NCI-H345 treated with DMSO at 0.1 percent for 48 hours (cell line): ENCODE measurements around the gene PIP5K1A.
A peak's percentile ranks its signal among the peaks of the same experiment; 100 is the strongest.
"Not testable (repeated sequence)": the region's sequence is repeated elsewhere in the genome, so short reads cannot be mapped to it uniquely, and the experiment has no call there.

Experiments used
- DNase-seq: peaks from one replicate; lab custom pipeline; 2025; ENCODE audit not compliant: unreplicated experiment; lab: John Stamatoyannopoulos, UW

PIP5K1A gene

GRCh38 chr1:151198254-151199127, at the start of gene PIP5K1A:
TSS of gene PIP5K1A (plus strand) at chr1:151198552. CDS start at chr1:151198997, 445 bp downstream.
- peak; percentile 100 for DNase-seq

- DNase-seq, result no peak
Observed at GRCh38 chr1:151156515-151156819, 41.9 kb upstream of the PIP5K1A start, which contains the start of gene TNFAIP8L2. TSS of gene TNFAIP8L2 (plus strand) at chr1:151156649. CDS start at chr1:151158698, 2,049 bp downstream.

- DNase-seq, result no peak
Observed at GRCh38 chr1:151157067-151157531, 41.3 kb upstream of the PIP5K1A start.

- DNase-seq, result no peak
Observed at GRCh38 chr1:151158326-151158725, 40.0 kb upstream of the PIP5K1A start.

GRCh38 chr1:151158751-151159251, 39.6 kb upstream of the PIP5K1A start:
- DNase-seq, result no peak

- no peak for DNase-seq
Observed at GRCh38 chr1:151159373-151159772, 39.0 kb upstream of the PIP5K1A start.

- no peak for DNase-seq
Observed at GRCh38 chr1:151164732-151165280, 33.5 kb upstream of the PIP5K1A start.

GRCh38 chr1:151165281-151165737, 33.0 kb upstream of the PIP5K1A start:
- peak; percentile 68 for DNase-seq

GRCh38 chr1:151165738-151166504, 32.4 kb upstream of the PIP5K1A start, which contains the start of the genes LYSMD1 and SCNM1:
TSS of gene LYSMD1 (minus strand) at chr1:151165902. CDS start at chr1:151165258, 644 bp downstream.
TSS of gene SCNM1 (plus strand) at chr1:151166144. CDS start at chr1:151166153, 9 bp downstream.
- peak; percentile 100 for DNase-seq

- DNase-seq, result no peak
Observed at GRCh38 chr1:151166505-151166956, 31.8 kb upstream of the PIP5K1A start.

- no peak for DNase-seq
Observed at GRCh38 chr1:151167116-151167515, 31.2 kb upstream of the PIP5K1A start.

GRCh38 chr1:151171190-151171589, 27.2 kb upstream of the PIP5K1A start:
- no peak for DNase-seq

- no peak for DNase-seq
Observed at GRCh38 chr1:151175041-151175741, 23.2 kb upstream of the PIP5K1A start.

GRCh38 chr1:151175863-151176262, 22.5 kb upstream of the PIP5K1A start, which contains the start of gene TMOD4:
TSS of gene TMOD4 (minus strand) at chr1:151175981. CDS start at chr1:151174875, 1,106 bp downstream.
- no peak for DNase-seq

GRCh38 chr1:151176514-151177045, 21.8 kb upstream of the PIP5K1A start:
- DNase-seq, result no peak

GRCh38 chr1:151184211-151184610, 14.1 kb upstream of the PIP5K1A start:
- no peak for DNase-seq

- no peak for DNase-seq
Observed at GRCh38 chr1:151187205-151187604, 11.1 kb upstream of the PIP5K1A start.

GRCh38 chr1:151188667-151189066, 9.7 kb upstream of the PIP5K1A start:
- not testable (repeated sequence) for DNase-seq

- peak; percentile 99 for DNase-seq
Observed at GRCh38 chr1:151189637-151190445, 8.5 kb upstream of the PIP5K1A start, which contains the start of gene VPS72. TSS of gene VPS72 (minus strand) at chr1:151190197. CDS start at chr1:151190121, 76 bp downstream.
